Stimulated activated CD8-positive, alpha-beta memory T cell treated with anti-CD3 and anti-CD28 coated beads, Interleukin-7, amount 100 ng/mL, for 1 hour (primary cell): ENCODE data around the gene PDIA4.
A peak's percentile ranks its signal among the peaks of the same experiment; 100 is the strongest.
"Not testable (repeated sequence)": the region's sequence is repeated elsewhere in the genome, so short reads cannot be mapped to it uniquely, and the experiment has no call there.

Source experiments
- DNase-seq, 2 donors: peaks; one replicate each; pipeline ENCODE4 v3.0.0-alpha.2; 2020; ENCODE audit warnings: low read depth in 2 of 2

PDIA4 gene

DNA sequence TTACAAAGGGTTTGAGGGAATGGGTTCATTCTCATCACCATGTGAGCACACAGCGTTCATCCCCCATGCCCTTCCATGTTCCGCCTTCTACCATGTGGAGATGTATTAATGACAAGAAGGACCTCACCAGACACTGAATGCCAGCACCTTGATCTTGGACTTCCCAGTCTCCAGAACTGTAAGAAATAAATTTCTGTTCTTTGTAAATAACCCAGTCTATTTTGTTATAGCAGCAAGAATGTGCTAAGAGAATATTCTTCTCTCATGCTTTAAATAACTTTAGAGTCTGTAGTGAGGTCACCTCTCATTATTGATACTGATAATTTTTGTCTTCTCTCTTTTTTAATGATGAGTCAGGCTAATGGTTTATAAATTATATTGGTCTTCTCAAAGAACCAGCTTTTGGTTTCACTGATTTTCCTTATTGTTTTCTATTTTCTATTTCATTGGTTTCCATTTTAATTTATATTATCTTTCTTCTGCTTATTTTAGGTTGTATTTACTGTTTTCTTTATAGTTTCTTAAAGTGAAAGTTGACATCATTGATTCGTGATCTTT, 3.1 kb upstream of the PDIA4 start:
- no peak for DNase-seq

DNA sequence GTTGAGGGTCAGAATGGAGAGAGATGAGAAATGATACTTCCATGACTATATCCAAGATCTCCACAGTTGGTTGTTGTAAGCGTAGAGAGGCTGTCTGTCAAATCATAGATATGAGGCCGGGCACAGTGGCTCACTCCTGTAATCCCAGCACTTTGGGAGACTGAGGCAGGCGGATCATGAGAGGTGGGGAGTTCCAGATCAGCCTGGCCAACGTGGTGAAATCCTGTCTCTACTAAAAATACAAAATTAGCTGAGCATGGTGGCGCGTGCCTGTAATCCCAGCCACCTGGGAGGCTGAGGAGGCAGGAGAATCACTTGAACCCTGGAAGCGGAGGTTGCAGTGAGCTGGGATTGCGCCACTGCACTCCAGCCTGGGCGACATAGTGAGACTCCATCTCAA, 2.1 kb upstream of the PDIA4 start:
- DNase-seq = not testable (repeated sequence)

DNA sequence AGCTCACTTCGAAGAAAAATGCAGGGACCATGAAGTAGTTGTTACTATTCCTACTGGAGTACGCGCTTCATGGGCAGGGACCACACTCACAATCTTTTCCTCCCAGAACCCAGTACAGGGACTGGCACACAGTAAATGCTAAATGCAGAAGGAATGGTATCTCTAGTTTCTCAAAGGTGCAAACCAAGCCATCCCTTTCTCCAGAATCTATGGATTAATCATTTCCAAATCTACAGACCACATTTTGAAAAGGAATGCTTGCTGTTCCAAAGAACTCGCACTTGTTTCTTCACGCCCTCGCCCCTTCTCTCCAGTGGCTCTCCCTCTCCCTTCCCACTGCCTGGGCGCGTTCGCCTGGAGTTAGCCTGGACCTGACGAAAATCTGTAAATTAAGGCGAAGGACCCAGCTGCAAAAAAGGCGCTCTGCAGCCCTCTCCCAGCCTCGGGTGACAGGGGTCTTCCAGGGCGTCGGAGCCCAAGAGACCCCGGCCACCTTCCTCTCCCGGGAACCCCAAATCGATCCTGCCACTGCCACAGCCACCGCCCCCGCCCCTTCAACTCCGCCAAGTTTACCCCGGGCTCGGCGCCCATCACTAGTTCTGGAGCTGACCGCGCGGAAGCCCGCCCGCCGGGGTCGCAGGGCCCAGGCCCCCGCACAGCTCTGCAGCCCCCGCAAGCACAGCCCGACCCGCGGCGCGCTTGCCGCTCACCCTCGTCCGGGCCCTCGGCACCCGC, 527 bp downstream of the PDIA4 start:
- no peak for DNase-seq

DNA sequence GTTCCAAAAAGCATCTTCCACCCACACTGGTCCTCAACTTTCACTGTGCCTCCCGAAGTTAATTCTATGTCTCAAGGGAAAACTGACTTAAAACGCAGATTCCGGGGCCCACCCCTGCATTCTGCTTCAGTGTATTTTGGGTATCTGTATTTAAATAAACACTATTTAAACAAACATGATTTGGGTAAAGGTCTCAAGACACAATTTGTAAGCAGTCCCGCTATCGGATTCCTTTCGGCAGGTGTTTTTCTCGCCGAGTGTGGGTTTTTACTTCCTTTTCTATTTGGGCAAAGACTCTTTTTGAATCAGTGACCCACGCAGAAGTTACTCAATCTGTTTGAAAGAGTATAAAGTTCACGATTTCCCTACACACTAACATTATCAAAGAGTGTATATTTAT, 1.2 kb downstream of the PDIA4 start:
- DNase-seq = no peak

DNA sequence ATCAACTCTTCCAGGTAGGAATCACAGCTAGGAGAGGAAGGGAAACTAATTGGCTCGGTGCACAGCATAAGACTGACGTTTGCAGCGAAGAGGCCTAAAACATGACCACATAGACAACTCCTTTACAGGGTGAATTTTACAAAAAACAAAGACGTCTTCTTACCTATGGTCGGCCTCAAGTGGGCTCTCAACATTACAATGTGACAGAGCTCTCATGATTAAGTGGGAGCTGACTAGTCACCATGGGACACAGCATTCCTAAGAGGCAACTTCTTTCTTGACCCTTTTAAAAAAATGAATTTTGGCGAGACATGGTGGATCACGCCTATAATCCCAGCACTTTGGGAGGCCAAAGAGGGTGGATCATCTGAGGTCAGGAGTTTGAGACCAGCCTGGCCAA, 4.6 kb downstream of the PDIA4 start:
- no peak for DNase-seq

DNA sequence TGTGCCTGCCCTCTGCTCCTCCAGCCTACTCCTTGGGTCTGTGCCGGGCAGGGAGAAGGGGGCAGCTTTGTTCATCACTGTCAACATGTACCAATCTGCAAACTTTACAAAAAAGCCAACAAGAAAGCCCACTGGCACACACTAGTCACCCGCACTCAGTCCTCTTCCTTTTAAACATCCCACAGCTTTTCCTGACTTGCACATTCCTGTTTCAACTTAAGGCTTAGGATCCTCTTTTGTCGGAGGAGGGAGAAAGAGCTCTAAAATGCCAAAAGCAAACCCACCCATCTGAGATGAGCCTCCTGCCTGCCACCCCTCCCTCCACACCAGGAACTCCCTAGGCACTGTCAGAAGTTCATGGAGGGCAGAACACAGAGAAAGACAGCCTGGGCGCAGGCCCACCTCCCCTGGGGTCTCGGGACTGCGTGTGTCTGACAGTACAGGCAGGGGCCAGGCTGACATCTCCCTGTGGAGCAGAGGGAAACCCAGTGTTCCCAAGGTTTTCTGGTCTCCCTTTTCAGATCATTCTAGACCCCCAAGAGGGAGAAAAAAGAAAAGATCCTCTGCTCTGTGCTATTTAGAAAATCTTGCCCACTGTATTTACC, 5.4 kb downstream of the PDIA4 start:
- DNase-seq = no peak

DNA sequence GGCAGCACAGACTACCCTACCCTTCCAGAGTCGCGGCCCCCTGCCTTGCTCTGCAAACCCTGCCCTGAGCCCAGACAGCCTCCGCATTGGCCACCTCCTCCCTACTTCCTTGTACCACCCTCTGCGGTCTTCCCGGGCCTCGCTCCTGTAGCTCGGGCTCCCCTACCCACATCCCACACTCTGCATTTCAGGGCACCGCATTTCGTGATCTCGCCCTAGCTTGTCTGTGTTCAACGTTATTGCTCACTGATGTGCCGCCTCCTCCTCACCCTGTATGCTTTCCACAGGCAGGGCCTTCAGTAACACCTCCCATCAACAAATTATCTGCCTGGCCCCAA, 6.6 kb downstream of the PDIA4 start:
- DNase-seq = no peak

DNA sequence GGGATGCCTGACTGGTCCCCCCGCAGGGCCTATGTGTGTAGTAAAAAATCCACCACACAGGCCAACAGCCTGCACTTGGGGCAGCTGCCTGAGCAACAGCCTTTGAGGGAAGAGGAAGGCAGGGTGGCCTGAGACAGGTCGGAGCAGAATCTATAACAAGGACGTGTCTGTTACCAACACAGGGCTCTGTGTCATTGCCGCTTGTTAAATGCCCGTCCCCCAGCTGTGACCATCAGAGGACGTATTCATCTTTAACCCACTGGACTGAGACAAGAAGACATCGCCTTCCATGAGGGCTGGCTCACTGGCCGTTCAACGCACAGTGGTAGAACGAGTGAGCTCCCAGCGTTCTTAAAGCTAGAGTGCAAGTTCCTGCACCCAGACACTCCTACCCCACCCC, 7.8 kb downstream of the PDIA4 start:
- no peak for DNase-seq

DNA sequence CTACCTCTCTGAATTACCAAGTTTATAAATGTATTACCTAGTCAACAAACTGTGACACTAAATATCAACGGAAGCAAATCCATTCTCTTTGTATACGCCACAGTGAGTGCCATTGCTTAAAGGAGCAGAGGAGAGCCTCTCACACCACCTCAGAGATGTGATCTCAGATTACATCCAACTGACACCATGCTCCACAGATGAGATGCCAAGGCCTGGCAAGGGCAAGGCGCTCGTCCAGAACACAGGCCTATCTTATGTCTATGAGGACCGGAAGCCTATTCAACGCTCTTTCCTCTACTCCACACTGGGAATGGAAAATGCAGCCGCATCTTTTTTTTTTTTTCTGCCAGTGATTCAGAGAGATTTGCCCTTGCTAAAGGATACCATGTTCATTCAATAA, 11.4 kb downstream of the PDIA4 start:
- no peak for DNase-seq

DNA sequence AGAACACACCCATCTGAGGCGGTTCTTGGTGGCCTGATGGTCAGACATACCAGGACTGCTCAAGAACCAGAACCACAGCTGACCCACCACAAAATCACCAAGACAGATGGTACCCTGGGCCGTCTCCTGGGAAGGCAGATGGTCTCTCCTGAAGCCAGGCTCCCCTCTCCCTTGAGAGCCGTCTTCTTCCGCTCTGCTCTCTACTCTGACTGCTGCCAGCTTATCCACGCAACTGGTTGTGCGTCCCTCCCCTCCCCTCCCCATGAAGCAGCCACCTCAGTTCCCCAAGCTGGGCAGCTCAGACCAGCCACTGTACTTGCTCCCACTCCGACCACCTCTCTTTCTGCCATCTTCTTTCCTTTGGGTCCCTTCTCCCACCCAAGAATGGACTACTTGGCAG, 14.0 kb downstream of the PDIA4 start:
- DNase-seq = no peak

DNA sequence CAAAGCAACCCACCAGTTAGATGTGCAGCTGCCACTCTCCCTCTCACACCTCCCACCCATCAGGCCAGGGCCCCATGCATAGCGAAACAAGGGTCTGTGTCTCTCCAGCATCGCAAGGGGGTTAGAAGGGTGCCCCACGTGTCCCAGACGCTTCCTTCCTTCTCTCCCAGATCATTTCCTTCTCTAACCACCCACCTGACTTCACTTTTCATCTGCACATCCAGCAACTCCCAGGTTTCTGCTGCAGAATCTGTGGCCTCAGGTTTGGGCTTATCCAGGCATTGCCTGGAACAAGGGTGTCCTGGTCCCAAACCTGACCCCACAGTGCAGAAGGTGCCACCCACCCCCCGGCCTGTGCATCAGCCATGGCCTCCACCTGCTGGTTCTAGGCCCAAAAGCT, 14.4 kb downstream of the PDIA4 start:
- no peak for DNase-seq

DNA sequence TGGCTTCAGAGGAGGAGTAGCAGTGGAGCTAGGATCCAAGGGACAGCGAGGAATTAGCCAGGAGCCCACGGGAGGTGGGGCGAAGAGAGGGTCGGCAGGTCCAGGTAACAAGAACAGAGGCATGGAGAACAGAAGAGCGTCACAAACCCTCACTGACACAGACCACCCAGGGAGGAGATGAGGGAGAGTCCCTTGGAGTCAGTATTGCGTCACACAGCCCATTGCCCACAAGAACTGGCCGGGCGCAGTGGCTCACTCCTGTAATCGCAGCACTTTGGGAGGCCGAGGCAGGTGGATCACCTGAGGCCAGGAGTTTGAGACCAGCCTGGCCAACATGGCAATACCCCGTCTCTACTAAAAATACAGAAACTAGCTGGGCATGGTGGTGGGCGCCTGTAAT, 15.6 kb downstream of the PDIA4 start:
- not testable (repeated sequence) for DNase-seq

DNA sequence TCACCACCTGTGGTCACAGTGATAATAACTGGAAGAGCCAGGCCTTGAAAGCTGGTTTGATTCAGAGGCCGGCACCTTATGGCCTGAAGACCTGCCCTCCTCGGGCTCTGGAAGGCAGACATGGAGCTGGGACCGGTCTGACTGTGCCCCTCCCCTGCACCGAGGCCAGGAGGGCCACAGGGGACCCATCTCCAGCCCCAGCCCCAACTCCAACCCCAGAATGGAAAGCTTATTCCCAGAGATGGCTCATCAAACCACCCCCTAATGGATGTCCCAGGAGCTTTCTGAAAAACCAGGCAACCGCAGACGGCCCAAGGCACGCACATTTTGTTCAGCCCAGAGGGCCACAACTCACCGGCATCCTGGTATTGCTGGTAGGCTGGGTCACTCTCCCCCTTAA, 16.8 kb downstream of the PDIA4 start:
- DNase-seq = no peak

DNA sequence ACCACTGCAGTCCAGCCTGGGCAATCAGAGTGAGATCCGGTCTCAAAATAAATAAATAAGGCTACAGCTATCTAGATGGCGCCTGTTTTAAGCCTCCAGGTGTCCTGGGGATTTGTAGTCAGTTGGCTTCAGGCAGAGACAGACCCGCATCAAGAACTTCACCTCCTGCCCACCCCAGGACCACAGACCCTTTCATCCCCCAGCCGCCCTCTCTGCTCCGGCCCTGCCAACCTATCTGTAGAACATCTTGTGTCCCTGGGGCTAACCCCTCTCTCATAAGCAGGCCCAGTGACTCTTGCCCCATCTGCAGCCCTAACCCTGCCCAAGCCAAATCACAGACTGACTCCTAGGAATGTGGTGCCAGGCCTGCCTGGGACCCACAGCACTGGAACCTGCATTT, 17.9 kb downstream of the PDIA4 start:
- DNase-seq = no peak

DNA sequence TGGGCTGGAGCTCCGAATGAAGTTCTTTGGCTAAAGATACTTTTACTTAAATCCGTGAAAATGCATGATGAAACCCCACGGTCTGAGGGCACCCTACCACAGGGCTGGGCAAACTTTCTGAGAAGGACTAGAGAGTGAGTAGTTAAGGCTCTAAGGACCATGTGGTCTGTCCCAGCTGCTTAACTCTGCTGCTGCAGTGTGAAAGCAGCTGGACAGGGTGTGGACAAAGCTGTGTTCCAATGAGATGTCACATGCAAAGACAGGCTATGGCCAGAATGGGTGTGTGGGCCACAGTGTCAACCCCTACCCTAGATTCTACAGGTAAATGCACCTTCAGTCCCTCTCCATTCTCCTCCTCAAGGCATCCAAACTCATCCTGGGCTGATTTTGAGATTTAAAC, 18.8 kb downstream of the PDIA4 start:
- DNase-seq = no peak

DNA sequence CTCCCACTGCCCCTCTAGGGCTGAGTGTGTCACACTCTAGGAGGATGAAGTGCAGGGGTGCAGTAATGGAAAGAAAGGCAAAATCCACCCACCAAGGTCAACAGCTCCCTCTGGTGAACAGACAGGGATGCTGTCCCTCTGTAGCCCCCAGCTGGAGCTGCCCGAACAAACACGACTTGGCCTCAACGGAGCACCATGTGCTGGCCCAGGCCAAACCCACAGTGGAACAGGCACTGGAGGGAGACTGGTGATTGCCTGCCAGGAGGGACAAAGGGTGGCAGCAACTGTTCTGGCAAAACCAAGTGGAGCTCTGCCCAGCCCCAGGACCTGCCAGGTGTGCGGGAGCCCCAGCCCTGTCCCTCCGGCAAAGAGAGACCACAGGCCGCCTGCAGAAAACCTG, 20.7 kb downstream of the PDIA4 start:
- no peak for DNase-seq

DNA sequence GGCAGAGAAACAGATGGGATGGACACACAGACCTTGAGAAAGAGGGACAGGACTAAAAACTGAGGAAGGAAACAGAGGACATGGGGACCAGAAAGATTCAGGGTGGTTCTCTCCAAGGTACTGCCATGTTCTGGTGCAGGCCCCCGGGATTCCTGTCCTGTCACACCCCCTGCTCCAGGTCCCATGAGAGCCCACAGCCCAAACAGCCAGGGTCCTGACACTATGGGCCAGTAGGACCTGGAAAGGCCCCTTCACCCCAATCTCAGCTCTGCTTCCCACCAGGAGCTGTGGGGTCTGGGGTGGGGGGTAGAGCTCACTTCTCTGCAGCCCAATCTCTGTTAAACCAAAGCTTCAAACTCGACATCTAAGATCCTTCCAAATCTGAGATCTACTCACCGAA, 21.2 kb downstream of the PDIA4 start:
- no peak for DNase-seq

DNA sequence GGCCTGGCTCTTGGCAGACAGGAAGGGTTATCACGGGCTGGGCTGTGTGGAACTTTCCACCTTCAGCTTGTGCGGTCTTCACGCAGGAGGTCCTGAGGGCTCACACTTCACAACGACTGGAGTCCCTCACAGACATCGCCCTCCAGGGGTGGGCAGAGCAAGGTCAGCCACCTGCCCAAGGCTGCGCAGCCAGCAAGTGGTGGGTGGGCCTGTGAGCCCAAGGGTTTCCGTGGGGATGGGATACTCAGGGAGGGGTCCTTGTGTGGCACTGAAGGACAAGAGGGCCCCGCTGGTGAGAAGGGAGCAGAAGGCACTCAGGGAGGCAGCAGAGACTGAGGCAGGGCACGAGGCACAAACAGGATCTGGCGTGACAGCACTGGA, 22.0 kb downstream of the PDIA4 start:
- no peak for DNase-seq

DNA sequence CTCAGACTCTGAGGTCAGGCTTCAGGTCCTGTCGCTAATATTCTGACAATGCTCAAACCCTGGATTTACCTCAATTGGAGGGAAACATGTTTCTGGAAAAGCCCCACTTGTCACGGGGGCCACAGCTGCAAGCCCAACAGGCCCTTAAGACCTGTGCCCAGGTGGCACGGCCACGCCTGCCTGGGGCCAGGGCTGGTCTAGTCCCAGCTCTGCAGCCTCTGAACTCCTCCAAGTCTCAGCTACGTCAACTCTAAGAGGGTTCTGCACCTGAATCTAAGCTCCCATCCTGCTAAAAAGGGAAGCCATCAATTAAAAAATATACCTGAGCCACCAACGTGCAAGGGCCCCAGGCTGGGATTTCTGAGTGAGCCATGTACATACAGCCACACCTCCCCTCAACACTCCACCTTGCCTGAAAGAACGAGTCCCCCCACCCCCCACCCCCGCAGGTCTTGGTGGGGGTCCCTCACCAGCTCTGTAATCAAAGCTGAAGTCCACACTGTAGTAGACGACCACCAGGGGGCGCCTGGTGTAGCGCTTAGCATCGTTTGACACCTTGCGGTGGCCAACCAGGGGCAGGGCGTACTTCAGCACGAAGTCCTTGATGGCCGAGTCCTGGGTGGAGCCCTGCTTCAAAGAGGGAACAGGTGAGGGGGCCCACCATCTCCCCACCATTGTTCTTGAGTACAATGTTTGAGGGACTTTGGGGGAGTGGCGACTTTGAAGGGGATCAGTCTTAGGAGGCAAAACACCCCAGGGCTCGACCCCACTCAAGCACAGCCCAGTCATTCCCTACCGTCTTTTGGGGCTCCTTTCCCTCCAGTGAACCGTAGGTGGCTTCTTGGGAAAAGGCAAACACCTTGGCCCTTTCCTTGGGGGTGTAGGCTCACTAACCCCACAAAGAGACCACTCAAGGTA, 22.6 kb downstream of the PDIA4 start:
- DNase-seq = peak; percentile 69 to 82

DNA sequence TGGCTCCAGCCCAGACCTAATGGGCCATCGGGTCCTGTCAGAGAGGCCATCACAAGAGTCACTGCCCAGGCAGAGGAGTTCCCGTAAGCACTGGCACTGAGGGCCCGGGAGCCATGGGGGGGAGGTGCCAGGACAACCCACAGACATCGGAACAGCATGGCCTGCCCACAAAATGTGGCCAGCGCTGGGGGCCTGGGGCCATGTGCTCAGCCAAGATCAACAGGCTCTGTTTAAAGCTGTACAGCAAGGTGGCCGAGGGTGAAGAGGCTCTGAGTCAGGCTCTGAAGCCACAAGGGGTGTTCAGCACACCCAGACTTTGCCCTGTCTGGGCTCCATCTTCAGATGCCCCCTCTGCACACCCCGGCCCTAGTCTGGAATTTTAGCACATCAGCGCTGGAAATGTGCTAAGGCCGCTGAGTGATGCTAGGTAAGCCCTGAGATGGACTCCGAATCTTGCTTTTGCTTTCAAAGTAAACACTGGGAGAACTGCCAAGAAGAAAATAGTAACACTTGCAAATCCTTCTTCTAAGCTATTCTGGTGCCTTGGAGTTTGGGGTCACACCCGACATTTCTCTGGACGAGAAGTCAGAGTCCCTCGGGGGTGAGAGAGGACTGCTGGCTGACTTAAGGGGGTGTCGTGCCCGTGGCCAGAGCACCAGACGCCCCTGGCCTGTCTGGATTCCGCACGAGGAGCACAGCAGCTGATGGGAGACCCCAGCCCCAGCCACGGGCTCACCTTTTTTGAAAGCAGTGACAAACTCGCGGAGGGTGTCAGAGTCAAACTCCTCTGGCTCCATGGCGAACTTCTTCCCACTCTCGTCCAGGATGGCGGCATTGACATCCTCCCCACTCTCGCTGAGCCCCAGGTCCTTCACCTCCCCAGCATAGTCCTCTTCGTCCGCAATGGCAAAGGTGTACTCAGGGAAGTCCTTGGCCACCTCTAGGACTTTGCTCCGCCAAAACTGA, 23.6 kb downstream of the PDIA4 start:
- DNase-seq = no peak

DNA sequence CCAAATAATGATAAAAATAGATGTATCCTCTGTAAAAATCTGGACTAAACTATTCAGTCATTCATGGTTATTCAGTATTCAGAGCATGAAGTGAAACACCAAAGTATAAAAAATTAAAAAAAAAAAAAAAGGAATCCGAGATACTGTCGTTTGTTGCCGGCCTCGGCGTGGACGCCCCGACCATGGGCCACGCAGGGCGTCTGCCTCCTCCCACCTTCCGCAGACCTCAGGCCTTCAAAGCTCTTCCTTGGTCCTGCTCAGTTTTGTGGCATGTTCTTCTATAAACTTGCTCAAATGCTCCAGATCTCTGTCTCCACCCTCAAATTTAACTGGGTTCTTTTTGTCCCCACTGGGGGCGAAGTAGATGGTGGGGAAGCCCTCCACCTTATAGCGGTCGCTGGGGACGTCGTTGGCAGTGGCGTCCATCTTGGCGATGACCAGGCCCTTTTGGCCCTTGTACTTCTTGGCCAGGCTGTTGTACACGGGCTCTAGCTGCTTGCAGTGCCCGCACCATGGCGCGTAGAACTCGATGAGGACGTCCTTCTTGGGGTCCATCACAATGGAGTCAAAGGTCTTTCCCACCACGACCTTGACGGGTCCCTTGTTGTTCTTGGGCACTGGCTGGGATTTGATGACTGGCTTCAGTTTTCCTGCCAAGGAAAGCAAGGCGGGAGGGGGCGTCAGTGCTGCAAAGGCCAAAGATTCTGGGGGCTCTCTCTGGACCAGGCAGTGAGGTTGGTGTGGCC, 24.6 kb downstream of the PDIA4 start:
- DNase-seq = no peak
